GM12873 (cell line): ENCODE data around the gene CD300A.

ENCODE experiments used
- TF ChIP-seq, protein P1 (sequence below): IDR thresholded peaks from 2 replicates; pipeline ENCODE4 v1.5.1; 2012; ENCODE audit warnings: low read depth, mild to moderate bottlenecking, moderate library complexity, low read length, control low read depth; ENCODE audit not compliant: insufficient read depth; ENCODE audit errors: missing control alignments

CD300A gene

DNA sequence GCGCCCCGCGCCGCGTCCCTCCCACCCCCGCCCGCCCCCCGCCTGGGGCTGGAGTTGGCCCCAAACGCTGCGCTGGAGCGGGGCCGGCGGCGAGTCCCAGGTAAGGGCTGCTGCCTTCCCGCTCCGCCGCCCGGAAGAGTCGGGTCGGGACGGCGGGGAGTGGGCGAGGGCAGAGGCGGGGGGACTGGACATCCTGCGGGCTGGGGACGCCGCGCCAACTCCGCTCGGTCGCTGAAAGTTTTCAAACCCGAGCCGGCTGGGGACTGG, 34.1 kb upstream of the CD300A start:
- TF ChIP-seq, protein P1, sequence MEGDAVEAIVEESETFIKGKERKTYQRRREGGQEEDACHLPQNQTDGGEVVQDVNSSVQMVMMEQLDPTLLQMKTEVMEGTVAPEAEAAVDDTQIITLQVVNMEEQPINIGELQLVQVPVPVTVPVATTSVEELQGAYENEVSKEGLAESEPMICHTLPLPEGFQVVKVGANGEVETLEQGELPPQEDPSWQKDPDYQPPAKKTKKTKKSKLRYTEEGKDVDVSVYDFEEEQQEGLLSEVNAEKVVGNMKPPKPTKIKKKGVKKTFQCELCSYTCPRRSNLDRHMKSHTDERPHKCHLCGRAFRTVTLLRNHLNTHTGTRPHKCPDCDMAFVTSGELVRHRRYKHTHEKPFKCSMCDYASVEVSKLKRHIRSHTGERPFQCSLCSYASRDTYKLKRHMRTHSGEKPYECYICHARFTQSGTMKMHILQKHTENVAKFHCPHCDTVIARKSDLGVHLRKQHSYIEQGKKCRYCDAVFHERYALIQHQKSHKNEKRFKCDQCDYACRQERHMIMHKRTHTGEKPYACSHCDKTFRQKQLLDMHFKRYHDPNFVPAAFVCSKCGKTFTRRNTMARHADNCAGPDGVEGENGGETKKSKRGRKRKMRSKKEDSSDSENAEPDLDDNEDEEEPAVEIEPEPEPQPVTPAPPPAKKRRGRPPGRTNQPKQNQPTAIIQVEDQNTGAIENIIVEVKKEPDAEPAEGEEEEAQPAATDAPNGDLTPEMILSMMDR, result no peak

DNA sequence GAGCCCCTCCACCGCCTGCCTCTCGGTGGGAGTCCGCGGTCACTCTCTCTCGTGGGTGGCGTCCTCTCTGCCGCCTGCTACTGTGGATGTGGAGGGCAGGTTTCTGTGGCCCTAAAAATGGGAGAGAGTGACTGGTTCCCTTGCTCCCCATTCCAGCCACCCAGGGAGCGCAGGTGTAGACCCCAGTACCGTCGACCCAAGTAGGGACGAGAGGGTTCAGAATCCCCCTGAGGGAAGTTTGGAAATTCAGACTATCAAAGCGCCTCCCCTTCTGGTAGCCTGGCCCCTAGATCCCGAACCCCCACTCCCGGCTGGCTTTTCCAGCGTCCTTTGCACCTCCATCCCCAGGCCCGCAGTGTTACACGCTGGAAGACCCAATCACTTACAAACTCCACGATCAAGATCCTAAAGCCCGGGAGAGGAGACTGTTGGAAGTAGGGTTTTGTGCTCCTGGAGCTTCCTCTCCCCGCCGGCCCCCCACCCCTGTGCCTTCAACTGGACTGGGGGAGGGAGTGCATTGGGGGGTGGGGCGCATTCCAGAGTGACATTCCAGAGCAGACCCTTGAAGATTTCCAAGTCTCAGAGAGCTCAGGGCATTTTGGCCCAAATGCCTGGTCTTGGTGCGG, 33.6 kb upstream of the CD300A start:
- TF ChIP-seq, protein P1, result no peak

DNA sequence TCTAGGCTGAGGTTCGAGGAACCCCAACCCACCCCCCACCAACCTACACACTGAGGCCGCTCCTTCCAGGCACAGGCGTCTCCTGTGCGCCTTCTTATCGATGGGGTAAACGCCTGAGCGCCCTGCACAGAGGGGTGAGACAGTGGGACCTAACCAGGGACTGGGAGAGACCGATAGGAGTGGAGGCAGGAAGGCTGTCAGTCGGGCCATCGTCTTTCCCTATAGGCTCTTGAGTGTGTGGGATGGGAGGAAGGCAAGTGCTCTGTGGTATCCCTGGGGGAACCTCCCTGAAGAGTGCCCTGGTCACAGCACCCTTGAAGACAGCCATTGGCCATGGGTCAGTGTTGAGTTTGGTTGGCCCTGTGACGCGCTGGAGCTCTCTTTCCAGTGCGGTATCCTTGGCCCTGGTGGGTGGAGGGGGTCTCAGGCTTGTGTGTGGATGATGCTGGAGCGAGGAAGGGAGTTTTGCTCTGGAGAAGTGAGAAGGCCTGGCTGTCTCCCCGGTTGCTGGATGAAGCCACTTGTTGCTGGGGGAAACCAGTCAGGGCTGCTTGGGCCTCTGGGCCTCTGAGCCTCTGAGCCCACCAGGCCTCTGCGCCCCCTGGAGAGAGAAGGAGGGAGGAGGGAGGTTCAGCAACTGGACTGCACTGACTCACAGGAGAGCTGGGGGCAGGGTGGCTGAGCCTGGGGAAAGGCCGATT, 32.9 kb upstream of the CD300A start:
- TF ChIP-seq, protein P1, result no peak

DNA sequence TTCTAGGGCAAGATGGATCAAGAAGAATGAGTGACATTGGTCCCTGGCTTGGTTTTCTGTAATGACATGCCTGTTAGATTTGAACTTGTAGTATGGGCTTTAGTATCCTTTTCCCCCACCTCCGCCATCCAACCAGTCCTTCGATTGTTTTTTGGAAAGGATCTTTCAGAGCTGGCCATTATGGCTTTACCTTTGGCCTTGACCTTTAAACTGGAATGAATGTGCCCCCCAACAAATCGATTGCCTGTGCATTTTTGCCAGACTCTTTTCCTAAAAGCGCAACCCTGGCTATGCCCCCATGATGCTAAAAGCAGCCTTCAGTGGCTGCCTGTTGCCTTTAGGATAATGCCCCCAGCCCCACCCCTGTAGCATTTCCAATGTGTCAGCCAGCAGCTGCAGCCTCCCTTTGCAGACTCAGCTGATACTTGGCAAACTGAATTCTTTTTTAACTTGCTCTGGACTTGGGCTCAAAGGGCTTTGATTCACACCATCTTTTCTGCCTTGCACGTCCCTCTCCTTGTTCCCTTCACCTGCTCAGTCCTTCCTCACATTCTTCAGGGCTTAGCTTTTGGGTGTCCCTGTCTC, 30.6 kb upstream of the CD300A start:
- TF ChIP-seq, protein P1, result no peak

DNA sequence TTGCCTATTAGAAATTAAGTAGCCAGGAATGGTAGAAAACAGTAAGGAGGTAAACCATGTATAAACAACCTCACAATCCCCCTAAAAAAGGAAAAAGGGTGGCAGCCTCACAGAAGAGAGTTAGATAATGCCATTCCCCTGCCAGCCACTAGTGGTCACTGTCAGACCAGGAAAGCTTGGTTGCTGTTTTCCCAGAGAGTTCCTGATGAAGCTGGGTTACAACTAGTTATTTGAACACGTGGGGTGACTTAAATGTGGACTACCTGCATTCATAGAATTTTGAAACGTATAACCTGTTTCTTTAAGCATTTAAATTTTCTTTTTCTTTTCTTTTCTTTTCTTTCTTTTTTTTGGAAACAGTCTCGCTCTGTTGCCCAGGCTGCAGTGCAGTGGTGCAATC, 28.7 kb upstream of the CD300A start:
- TF ChIP-seq, protein P1, result peak; percentile 90

DNA sequence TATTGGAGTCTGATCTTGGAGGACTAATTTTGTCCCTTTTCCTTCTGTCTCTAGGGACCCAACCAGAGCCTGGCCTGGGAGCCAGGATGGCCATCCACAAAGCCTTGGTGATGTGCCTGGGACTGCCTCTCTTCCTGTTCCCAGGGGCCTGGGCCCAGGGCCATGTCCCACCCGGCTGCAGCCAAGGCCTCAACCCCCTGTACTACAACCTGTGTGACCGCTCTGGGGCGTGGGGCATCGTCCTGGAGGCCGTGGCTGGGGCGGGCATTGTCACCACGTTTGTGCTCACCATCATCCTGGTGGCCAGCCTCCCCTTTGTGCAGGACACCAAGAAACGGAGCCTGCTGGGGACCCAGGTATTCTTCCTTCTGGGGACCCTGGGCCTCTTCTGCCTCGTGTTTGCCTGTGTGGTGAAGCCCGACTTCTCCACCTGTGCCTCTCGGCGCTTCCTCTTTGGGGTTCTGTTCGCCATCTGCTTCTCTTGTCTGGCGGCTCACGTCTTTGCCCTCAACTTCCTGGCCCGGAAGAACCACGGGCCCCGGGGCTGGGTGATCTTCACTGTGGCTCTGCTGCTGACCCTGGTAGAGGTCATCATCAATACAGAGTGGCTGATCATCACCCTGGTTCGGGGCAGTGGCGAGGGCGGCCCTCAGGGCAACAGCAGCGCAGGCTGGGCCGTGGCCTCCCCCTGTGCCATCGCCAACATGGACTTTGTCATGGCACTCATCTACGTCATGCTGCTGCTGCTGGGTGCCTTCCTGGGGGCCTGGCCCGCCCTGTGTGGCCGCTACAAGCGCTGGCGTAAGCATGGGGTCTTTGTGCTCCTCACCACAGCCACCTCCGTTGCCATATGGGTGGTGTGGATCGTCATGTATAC, 26.5 kb upstream of the CD300A start:
- TF ChIP-seq, protein P1, result no peak

DNA sequence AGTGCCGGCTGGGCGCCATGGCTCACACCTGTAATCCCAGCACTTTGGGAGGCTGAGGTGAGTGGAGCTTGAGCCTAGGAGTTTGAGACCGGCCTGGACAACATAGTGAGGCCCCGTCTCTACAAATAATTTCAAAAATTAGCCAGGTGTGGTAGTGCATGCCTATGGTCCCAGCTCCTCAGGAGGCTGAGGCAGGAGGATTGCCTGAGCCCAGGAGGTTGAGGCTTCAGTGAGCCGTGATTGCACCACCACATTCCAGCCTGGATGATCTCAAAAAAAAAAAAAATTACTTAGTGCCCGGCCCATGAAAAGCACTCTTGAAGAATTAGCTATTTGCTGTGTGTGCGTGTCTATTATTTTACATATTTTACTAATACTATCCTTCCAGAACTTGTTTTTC, 24.9 kb upstream of the CD300A start:
- TF ChIP-seq, protein P1, result no peak
